CD4-positive, alpha-beta T cell treated with Interleukin-15 for 4 hours (primary cell): ENCODE data around the gene PGGT1B.

ENCODE experiments used
- DNase-seq: peaks from one replicate; pipeline ENCODE4 v3.0.0-alpha.2; 2020; ENCODE audit warnings: low spot score

PGGT1B gene

GRCh38 chr5:115262321-115263077 lies at the start of gene PGGT1B:
Gene PGGT1B, minus strand, starts transcription at chr5:115262877. Its CDS starts 26 bp downstream, at chr5:115262851.
- peak; percentile 70 for DNase-seq

DNA sequence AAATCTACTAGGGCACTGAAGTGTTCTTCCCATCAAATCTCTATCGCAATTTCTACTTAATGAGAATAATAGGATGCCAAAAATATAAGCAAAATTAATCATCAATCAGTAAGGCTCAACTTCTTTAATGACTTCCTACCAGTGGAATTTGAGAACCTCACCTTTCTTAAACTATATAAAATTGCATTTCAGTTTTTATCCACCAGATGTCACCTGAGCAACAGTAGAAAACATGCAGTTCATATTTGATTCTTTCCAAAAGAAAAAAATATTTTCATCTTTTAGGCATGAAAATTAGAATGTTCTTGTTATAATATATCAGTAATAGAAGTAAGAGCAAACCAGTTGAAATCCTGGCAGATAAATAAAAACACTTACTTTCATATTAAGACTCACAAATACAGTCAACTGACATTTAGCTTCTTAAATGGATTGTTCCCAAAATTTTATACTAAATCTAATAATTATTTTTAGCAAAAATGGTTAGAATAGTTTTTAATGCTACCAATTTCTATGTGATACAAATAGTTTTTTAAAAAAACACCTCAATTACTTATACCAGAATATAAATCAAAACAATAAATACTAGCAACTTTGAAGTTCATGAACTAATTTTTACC lies 47.2 kb upstream of the PGGT1B start:
- peak; percentile 45 for DNase-seq

DNA sequence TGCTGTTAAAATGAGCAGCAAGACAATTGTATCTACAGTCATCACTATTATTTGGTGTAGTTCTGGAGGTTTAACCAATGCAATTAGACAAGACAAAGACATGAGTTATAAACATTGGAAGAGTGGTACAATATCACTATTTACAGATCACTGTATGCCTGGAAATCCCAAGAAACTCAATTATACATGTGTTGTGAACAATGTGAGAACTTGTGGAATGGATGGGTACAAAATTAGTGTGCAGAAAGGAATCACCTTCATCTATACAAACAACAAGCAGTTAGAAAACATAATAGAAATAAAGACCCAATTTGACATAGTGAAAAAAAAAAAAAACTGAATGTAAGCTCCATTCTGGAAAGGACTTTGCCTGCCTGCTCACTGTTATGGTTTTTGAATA lies 46.1 kb upstream of the PGGT1B start:
- no peak for DNase-seq

- DNase-seq: no peak
These were observed 43.4 kb upstream of the PGGT1B start for GRCh38 chr5:115306011-115306536.

- DNase-seq: no peak
These were observed 41.8 kb upstream of the PGGT1B start for GRCh38 chr5:115304496-115304895.

- no peak for DNase-seq
These were observed 36.1 kb upstream of the PGGT1B start for GRCh38 chr5:115298811-115299210.

DNA sequence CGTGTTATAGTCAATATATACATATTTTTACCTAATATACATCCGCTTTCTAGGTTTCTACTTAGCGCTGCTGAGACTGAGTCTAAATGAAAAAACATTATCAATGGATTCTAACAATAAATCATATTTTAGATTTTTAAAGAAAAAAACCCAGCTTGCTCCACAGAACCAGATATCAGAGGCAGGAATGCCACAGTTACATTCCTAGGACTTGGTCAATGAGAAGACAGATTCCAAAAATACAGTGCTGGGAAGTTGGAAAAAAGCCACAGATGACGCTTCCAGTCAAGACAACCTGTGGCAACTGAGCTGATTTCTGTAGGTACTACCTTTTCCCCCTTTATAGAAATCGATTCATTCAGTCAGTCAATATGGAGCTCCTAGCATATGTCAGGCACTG lies 34.4 kb upstream of the PGGT1B start:
- DNase-seq: no peak

GRCh38 chr5:115296124-115297022 lies 33.7 kb upstream of the PGGT1B start, which contains the start of gene CCDC112:
Gene CCDC112, minus strand, starts transcription at chr5:115296654. Its CDS starts 111 bp downstream, at chr5:115296543.
- peak; percentile 75 for DNase-seq

GRCh38 chr5:115295777-115296123 lies 33.1 kb upstream of the PGGT1B start:
- DNase-seq: no peak

GRCh38 chr5:115291397-115291796 lies 28.7 kb upstream of the PGGT1B start:
- no peak for DNase-seq

GRCh38 chr5:115289104-115289503 lies 26.4 kb upstream of the PGGT1B start:
- DNase-seq: no peak

GRCh38 chr5:115284021-115284420 lies 21.3 kb upstream of the PGGT1B start:
- no peak for DNase-seq

- no peak for DNase-seq
These were observed 19.5 kb upstream of the PGGT1B start for GRCh38 chr5:115282131-115282530.

GRCh38 chr5:115274584-115274983 lies 11.9 kb upstream of the PGGT1B start:
- no peak for DNase-seq

DNA sequence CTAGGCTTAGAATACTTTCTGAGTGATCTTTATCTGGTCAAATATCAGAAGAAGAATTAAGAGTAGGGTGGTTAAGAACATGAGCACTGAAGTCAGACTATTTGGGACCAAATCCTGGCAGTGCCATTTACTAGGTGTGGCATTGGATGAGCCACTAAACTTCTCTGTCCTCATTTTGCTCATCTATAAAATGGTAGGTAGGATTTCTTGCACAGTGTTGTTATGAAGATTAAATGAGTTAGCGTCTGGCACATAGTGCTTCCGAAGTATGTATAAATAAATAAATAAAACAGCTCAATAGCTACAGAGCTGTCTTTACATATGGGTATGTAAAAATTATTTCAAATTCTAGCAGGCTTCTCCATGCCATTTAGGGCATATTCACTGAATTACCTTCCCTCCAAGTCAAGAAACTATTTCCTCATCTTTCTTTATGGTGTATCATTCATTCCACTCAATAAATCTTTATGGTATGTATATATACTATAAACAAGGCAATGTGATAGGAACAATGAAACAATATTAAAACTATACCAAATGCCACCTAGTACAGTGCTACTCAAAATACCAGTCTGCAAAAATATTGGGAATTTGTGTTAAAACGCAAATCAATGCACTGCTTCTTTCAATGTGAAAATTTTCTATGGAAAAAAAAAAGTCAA lies 9.8 kb upstream of the PGGT1B start:
- no peak for DNase-seq

- no peak for DNase-seq
These were observed 8.8 kb upstream of the PGGT1B start for GRCh38 chr5:115271295-115272050.

DNA sequence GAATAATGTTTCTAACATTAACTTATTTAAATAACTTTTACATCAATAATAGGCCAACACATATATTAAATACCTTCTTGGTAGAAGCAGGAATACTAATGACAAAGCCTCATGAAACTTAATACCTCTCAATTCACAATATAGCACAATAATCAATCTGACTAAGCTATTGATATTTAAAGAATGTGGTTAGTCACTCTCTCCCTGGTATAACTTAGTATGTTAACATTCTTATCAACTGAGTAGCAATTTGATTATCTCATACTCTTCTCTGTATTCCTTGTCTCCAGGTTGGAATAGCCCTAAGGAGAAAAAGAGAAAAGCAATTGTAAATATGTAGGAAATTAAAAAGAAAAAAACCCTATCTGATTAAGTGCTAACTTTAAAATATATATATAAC lies 4.9 kb upstream of the PGGT1B start:
- DNase-seq: no peak

DNA sequence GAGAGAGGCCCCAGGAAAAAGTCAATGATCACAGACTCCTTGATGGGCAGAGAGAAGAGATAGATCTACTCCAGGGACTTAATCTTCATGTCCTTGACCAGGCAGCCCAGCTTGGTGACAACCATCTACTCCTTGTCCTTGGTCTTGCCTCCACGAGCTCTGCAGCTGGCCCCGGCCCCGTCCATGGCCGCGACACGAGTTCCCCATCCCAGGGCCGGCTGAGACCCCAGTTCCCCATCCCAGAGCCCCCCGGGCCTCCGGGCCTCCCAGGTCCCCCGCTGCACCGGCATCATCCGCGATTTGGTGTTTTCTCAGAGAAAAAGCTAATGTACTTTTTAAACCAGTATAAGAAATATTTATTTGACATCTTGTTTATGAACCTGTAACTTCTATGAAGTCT lies 2.5 kb upstream of the PGGT1B start:
- DNase-seq: no peak

DNA sequence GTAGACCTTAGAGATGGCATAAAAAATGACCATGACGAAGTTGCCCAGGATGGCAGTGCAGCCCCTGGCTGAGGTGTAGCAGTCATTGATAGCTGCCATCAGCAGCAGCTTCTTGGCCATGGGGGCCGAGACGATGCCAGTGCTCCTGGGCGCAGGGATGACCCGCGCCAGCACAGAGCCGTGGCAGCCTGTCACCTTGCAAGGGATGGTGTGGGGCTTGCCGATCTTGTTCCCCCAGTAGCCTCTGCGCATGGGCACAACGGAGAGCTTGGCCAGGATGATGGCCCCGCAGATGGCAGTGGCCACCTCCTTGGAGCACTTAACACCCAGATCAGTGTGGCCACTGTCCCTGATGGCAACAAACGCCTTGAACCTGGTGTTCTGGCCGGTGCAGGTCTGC lies 2.1 kb upstream of the PGGT1B start:
- no peak for DNase-seq

- DNase-seq: no peak
These were observed 352 bp upstream of the PGGT1B start for GRCh38 chr5:115263078-115263380.

- DNase-seq: no peak
These were observed 711 bp downstream of the PGGT1B start for GRCh38 chr5:115262011-115262320.

DNA sequence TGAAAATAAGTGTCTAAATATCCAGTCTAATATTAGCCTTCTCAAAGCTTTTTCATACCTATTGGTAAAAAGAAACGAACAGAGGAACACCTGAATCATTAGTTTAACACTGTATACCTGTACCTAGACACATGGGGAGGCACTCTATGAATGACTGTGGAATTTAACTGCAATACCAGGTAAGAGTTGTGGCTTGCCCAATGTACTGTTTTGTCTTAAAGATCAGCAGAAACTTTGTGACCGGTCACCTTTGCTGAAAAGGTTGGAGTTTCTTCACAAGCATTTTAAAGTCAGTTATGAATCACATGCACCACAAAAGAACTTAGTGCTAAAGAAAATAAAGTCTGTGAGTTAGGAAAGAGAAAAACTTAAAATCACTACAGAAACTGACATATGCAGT lies 2.4 kb downstream of the PGGT1B start:
- DNase-seq: no peak
